ENCODE results near the gene ICA1.
"Not testable (repeated sequence)": the region's sequence is repeated elsewhere in the genome, so short reads cannot be mapped to it uniquely, and the experiment has no call there.

Gene ICA1

GRCh38 chr7:8094164-8095140 lies 167.5 kb downstream of the ICA1 start:
- DNase-seq (ENCODE audit: low read depth), result no peak

- no peak for DNase-seq (ENCODE audit: low read depth)
These were observed 169.8 kb downstream of the ICA1 start for GRCh38 chr7:8092140-8092539.

- DNase-seq (ENCODE audit: low read depth), result no peak
These were observed 172.8 kb downstream of the ICA1 start for GRCh38 chr7:8089036-8089780.

GRCh38 chr7:8086239-8086638 lies 175.7 kb downstream of the ICA1 start:
- DNase-seq (ENCODE audit: low read depth), result no peak

- no peak for DNase-seq (ENCODE audit: low read depth)
These were observed 176.5 kb downstream of the ICA1 start for GRCh38 chr7:8085420-8085819.

- no peak for DNase-seq (ENCODE audit: low read depth)
These were observed 177.1 kb downstream of the ICA1 start for GRCh38 chr7:8084836-8085235.

GRCh38 chr7:8082762-8083161 lies 179.2 kb downstream of the ICA1 start:
- DNase-seq (ENCODE audit: low read depth), result no peak

- no peak for DNase-seq (ENCODE audit: low read depth)
These were observed 183.5 kb downstream of the ICA1 start for GRCh38 chr7:8078418-8078817.

- DNase-seq (ENCODE audit: low read depth), result no peak
These were observed 191.4 kb downstream of the ICA1 start for GRCh38 chr7:8070451-8071180.

- no peak for DNase-seq (ENCODE audit: low read depth)
These were observed 192.9 kb downstream of the ICA1 start for GRCh38 chr7:8068892-8069686.

GRCh38 chr7:8065356-8065813 lies 196.6 kb downstream of the ICA1 start:
- no peak for DNase-seq (ENCODE audit: low read depth)

- no peak for DNase-seq (ENCODE audit: low read depth)
These were observed 197.1 kb downstream of the ICA1 start for GRCh38 chr7:8064828-8065227.

GRCh38 chr7:8063706-8064297 lies 198.2 kb downstream of the ICA1 start:
- DNase-seq (ENCODE audit: low read depth), result no peak

- DNase-seq (ENCODE audit: low read depth), result not testable (repeated sequence)
These were observed 198.7 kb downstream of the ICA1 start for GRCh38 chr7:8063300-8063699.
